GM19452 (cell line): Measurements from ENCODE around the gene MPZL3.
A peak's percentile ranks its signal among the peaks of the same experiment; 100 is the strongest.

Source experiments
- ATAC-seq: cut with Tn5 transposase; IDR thresholded peaks from one replicate; pipeline ENCODE4 v1.9.1; 2021; ENCODE audit not compliant: unreplicated experiment

The MPZL3 gene

DNA sequence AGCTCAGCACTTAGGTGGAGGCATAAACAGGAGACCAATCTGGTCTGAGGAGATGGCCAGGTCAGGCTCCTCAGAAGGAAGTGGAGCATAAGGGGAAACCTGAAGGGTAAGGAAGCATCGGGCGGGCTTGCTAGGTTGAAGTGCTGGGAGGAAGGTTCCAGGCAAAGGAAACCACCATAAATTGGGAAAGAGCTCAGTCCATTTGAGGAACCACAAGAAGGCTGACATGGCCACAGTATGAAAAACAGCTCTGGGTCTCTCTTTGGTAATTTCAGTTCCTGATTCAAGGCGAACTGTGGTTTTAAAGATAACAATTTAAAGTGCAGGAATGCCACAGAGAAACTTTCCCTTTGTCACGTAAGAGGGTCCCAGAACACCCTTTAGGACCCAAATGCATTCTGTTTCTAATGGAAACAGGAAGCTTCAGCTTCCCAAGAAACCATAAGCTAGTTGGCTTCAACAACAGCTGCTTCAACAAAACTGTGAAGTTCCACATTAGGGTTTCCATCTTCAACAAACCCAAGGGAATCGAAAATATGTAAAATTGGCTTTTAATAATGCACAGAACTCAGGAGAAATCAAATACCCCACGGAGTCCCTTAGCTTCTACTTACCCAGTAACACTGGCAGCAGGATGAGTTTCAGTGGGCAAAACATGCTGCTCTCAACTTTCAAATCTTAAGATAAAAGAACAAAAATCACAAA lies 37.8 kb downstream of the MPZL3 start:
- ATAC-seq, result no peak

DNA sequence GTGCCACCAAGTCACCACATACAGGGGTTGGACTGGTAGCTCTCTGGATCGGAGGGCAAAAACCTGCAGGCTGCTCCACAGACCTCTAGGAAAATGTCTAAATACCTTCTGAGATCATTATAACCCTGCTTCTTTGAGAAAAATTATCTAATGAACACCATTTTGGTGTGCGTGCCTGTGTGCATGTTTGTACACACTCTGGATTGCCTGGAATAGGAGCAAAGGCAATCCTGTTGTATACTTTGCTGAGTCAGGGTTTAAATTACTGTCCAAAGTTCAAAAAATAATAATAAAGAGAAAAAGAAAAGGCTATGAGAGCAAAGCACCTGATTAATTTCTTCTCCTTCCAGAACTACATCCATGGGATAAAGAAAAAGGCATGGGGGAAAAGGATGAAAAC lies 38.4 kb downstream of the MPZL3 start:
- no peak for ATAC-seq

DNA sequence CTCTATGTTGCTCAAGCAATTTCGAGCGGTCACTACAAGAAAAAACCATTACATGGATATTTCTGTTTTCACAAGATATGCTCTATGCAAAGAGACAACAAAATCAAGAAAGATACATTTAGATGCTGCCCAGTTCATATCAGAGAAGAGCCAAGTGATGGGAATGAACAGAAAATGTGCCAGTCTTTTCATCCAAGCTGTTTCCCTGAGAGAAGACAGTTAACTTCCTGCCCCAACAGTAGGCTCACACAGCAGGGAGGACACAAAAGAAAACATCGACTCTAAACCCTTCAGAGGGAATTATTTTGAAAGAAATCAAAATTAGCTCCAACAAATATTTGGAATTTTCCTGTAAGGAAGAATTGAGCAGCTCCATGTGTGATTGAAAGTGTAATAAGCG lies 39.0 kb downstream of the MPZL3 start:
- no peak for ATAC-seq

DNA sequence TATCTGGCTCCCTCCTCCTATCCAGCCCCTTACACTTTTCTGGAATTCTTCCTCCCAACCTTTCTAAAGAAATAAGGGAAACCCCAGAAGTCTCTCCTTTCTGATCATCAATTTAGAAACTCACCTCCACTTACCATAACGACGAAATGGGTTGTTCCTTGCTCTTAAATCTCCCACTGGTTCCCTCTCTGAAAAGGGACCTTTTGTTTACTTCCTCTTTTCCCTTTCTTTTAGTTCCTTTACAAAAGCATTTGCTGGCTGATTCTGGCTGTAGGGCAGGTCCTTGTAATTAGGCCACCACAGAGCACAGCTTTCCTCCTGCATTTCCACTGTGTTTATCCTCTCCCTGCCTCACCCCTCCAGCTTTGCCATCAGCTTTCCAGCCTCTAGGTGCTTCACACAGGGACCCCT lies 39.4 kb downstream of the MPZL3 start:
- no peak for ATAC-seq

DNA sequence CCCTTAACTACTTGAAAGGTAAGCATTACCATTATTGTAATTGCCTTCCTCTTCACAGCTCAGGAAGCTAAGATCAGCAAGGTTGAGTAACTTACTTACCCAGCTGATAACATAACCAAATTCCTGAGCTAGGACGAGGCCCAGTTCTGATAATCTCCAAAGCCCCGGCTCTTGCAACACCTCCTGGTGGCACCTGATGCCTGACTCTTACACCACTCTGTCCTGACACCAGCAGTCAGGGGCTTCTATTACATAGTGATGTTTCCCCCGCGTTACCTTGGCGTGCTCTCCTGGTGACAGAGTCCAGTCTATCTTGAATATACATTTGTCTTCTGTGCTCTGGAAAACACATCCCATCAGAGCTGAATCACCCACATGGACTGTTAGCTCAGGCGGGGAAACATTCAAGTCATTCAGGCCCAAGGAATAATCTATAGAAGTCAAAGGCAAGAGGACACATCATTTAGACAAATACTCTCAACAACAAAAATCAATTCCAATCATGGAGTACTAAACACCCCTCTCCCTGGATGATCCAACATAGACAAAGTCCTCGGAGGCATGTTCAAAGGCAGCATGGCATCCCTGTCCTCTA lies 39.9 kb downstream of the MPZL3 start:
- no peak for ATAC-seq

DNA sequence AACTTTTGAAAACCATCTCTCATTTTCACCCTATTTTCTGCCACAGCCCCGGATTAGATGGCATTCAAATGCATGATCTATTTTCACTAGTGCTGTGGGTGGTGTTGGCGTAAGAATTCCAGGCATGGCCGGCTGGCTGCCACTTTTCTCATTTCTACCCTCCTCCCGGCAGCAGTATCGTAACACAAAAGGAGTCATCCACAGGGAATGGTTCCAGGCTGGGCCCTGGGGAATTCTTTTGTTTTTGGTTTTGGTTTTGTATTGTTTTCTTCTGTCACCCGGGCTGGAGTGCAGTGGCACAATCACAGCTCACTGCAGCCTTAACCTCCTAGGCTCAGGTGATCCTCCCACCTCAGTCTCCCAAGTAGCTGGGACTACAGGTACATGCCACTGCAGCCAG lies 41.2 kb downstream of the MPZL3 start:
- no peak for ATAC-seq

DNA sequence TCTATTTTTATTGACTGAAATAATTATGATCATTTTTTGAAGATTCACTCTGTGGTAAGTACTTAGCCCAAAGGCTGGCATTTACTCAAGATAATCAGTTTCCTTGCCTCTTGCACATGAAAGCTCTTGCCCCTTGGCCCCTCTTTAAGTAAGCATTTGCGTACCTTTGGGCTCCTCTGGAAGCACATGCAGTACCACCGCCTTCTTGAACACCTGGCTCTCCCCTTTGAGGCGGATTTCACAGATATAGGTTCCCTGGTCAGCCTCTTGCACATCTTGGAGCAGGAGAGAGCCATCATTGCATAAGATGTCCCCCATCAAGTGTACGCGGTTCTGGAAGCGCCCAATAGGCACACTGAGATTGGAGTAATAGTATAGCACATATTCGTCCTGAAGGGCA lies 41.8 kb downstream of the MPZL3 start:
- no peak for ATAC-seq

DNA sequence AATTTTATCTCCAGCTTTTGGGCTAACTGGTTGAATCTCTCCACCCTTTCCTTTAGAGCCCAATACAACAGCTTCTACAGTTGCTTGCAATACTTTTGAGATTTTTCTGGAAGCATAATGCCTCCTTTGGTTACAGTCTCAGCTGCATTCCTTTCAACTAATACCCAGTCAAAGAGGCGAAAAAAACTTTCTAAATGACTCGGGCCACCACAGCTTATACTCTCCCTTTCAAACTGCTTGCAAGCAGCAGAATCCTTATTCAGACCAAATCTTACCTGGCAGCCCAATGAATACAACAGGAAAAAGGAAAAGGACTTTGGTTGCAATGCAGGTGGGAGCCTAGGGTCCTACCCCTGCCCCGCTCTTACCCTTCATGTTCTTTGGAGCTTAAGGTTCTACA lies 43.1 kb downstream of the MPZL3 start:
- no peak for ATAC-seq

DNA sequence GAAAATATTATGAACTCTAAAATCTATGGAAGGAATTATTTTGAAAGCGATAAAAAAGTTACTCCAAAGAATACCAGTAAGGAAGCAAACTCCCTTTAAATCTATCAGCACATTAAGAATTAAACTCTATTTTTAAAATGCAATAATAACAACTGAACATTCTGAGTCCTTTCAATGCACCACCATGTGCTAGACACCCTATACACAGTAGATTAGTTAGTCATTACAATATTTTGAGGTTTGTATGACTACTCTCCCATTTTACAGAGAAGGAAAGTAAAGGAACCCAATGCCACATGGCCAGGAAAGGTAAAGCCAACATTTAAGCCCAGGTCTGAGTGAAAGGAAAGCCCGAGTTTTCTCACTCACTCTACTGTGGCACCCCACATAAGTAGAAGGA lies 45.1 kb downstream of the MPZL3 start:
- no peak for ATAC-seq

DNA sequence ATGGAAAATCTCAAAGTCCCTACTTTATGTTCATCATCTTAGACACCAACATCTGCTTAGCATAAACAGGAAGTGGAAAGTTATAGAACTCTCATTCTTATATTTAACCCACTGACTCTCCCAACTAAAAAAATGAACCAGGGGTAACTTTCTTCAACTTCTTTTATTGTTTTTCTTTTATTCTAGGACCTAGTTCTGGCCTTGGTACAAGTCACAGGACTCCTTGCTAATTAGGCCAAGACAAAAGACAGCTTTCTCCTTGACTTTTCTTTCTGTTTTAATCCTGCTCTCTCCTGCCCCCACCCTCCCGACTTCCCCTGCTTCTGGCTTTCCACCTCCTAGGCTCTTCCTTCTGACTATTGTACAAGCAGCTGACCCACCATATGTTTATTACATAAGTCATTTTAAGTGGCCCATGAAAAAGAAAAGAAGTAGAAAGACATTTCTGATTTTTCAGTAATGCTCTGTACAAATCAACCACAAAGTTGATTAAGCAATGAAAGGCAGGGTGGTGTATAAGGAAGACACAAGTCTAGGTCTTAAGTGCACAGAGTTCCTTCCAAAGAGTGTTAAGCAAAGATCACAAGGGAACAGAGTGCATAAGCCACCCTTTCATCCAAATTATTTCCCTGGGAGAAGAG lies 45.7 kb downstream of the MPZL3 start:
- no peak for ATAC-seq

DNA sequence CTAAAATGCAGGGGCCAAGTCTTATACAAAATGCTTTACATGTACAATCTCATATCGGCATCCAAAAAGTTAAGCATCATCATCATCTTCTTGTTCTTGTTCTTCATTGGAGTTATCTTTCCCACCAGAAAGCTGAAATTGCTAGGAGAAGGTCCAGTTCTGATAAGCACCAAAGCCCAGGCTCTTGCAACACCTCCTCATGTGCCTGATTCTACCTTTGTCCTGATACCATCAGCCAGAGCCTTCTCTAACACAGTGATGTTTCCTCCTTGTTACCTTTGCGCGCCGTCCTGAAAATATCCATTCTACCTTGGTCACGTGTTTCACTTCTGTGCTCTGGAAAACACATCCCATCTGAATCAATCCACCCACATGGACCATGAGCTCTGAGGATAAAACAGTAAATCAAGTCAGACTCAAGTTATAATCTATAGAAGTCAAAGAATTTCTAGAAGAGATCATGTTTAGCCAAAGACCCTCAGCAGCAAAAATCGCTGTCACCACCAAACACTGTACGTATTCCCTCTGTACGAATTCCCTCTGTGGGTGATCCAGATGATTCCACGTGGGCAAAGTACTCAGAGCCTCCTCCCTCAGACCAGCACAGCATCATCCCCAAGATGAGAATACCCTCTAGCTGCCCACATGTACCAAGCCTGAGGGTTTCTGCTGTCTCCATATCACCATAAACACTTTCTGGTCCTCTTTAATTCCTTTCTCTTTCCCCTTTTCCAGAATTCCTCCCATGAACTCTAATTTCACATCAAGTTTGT lies 46.4 kb downstream of the MPZL3 start:
- no peak for ATAC-seq

DNA sequence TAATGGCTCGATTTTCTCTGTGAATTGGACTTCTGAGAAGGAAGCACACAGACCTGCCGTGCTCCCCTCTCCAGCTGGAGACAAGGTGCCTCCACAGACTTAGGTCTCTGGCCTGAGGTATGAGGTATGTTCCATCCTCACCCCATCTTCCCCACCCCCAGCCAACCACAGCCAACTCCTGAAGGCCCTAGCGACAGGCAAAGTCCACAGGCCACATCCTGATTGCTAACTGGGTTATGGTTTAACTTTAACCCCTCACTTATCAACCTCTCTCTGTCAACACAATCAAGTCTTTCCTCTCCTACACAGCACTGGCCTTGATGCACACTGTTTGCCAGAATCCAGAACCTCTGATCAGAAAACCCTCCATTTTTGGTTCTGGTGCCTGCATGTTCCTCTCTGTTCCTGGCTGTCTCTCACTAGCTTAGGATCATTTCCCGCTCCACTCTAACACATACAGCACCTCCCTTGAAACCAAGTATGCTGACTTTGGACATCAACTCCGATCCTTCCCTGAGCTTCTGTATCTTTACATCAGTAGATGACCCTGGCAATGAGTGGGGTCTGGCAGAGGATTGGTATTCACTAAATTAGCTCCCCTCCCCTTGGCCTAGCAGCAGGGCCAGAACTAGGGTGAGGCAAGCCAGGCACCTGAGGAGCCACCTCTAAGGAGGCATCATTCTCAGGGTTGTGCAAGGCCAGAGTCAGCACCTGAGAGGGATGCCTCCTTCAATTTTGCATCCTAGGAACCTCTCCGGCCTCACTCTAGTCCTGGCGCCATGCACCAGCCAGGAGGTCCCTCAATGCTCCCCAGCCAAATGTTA lies 49.4 kb downstream of the MPZL3 start:
- peak; percentile 56 for ATAC-seq

DNA sequence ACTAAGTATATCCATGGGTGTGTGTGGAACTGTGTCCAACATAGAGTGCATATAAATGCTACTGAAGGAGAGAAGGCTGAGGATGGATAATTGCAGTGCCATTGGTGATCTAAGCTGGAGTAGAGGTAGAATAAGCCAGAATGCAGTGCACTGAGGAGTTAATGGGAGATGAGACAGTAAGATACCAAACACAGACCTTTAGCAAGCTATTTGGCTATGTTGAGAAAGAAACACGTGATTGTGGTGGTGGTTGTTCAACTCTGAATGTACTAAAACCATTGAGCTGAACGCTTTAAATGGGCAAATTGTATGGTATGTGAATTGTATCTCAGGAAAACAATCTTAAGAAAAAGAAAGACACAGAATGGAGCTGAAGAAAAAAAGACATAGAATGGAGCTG lies 50.2 kb downstream of the MPZL3 start:
- no peak for ATAC-seq

DNA sequence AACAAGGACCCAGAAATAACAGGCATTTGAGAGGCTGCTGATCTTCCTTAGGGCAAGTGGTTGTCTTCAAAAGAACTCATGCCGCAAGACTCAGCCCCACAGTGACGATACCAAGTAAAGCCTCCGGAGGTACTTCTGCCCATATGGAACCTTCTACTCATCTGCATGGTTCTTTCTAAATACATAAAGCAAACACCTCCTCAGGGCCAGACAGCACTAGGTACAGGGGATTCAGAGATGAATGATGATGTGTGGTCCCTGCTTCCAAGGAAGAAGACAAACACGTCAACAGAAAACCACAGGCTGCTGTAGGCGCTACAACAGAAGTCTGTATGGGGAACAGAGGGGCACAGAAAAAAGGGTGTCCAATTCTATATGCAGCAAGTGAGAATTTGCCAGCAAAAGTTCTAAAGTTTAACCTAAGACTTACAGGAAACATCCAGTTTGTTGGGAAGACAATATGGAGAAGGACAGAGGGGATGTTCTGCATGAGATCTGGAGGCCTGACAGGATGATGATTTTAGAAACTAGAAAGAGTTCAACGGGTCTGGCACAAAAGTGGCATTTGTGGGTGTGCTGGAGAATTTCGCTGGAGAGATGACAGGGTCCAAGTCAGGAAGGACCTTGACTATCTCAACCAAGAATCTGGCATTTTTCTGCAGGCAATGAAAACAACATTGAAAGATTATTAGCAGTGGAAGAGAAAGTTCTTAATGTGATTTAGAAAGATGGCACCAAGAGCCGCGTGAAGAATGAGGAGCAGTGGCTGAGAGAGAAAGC lies 51.1 kb downstream of the MPZL3 start:
- ATAC-seq, result no peak

DNA sequence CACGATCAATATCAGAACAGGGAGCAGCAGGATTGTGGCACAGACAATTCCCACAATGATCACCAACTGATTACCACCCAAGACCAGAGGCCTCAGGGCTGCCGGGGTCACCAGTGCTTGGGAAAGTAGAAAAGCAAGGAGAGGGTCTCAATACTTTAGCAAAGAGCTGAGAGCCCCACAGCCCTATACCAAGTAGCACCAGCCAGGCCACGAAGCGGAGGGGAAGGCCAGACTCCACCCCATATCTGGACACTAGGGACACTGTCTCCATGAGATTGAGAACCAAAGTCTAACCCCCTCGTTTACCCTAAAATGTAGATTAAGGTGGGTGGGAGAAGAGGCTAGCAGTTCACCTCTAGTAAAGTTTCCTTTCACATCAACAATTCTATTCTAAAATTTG lies 51.7 kb downstream of the MPZL3 start:
- no peak for ATAC-seq

DNA sequence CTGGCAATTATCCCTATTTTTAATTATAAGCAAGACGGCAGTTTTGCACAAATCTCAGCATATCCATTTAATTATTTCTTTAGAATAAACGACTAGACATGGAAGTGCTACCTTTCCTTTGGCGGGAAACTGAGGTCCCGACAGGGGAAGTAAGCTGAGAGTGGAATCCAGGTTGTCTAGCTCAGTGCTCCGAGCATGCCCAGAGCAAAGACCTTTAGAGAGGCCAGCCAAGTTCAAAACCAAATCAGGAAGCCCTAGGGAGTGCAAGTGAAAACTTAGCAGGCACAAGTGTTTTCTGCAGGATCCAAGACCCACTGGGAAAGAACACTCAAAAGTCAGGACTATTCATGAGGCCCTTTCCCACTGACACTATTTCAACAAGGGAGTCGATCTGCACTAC lies 53.0 kb downstream of the MPZL3 start:
- no peak for ATAC-seq

DNA sequence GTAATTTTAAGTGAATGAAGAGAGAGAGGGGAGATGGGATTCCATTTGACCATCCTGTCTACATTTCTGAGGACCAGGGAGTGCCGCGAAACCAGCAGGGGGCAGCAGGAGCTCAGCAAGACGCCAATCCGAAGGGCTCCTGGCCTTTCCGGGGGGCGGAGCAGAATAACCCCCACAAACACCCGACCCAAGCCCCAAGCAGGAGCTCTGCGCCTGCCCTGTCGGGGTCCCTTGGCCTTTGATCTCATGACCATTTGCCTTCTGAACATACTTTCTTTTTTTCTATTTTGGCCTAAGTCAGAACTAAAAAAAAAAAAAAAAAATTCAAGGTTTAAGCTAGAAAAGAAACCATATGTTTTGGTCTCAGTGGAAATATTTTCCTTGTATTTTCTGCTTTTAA lies 53.8 kb downstream of the MPZL3 start:
- ATAC-seq, result no peak

DNA sequence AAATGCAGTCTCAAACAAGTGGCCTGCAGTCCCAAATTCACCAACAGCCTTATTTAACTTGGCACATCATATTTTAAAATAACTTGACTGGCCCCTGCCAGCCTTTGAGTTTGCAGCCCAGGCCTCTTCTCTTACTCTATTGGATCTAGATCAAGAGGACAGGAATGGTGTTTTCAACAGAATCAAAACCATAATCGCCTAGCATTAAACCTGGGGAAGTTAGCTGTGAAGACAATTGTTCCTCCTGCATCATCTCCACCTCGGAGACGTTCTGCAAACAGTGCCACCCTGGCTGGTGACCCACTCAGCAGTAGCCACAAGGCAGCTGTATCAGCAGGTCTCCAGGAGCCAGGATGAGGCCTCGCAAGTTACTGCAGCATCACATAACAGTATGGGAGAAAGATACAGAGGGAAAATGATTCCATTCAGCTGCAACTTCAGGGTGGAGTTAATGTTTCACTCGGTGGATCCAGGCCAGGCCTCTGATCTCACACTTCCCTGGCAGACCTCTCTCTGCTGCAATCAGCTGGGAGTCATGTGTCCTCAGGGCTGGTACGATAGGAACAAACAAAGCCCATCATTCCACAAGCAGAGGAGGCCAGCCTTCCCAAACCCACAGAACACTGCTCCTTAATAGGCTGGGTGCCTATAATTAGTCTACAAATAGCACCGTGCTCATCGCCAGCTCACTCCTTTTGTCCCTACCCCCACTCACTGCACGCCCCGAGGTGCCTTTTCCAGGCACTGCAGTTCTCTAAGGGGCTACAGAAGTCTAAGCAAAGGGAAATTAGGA lies 57.1 kb downstream of the MPZL3 start:
- ATAC-seq, result no peak

DNA sequence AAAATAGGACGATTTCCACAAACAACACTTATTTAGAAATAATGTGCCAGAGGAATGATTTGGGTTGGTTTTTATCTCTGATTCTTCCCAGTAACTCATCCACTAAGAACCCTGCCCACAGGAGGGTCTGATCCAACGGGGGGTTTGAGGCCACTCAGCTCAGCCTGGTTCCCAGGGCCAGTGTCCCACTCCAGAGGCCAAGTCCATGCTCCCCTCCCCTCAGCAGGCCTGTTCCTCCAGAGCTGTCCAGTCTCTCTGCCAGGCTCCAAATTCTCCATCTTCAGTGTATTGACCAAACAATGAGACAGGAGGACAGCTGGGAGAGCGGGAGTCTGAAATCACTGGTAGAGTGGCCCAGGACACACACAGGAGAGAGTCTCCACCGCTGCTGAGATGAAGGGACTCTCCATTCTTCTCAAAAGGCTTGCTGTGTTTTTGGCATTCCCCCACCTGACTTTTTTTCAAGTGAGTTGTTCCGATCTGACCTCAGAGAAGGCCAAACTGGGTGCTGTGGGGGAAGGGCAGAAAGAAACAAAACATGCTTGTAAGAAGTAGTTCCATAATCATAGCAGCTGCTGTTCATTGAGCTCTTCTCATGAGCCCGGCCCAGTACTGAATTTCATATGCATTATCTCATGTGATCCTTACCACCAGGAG lies 58.1 kb downstream of the MPZL3 start:
- ATAC-seq, result no peak
